NCI-H510A treated with DMSO at 0.1 percent for 48 hours (cell line): ENCODE measurements around the gene ELMOD3.
A peak's percentile ranks its signal among the peaks of the same experiment; 100 is the strongest.
"Not testable (repeated sequence)": the region's sequence is repeated elsewhere in the genome, so short reads cannot be mapped to it uniquely, and the experiment has no call there.

Experiments
- DNase-seq: peaks from one replicate; lab custom pipeline; 2025; lab: John Stamatoyannopoulos, UW

Gene ELMOD3

DNA sequence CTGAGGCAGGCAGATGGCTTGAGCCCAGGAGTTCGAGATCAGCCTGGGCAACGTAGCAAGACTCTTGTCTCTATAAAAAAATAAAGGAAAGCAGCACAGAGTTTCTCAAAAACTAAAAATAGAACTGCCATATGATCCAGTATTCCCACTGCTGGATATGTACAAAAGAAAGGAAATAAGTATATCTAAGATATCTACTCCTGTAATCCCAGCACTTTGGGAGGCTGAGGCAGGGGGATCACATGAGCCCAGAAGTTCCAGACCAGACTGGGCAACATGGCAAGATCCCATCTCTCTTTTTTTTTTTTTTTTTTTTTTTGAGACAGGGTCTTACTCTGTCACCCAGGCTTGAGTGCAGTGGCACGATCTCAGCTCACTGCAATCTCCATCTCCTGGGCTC is 24.9 kb upstream of the ELMOD3 start:
- not testable (repeated sequence) for DNase-seq

DNA sequence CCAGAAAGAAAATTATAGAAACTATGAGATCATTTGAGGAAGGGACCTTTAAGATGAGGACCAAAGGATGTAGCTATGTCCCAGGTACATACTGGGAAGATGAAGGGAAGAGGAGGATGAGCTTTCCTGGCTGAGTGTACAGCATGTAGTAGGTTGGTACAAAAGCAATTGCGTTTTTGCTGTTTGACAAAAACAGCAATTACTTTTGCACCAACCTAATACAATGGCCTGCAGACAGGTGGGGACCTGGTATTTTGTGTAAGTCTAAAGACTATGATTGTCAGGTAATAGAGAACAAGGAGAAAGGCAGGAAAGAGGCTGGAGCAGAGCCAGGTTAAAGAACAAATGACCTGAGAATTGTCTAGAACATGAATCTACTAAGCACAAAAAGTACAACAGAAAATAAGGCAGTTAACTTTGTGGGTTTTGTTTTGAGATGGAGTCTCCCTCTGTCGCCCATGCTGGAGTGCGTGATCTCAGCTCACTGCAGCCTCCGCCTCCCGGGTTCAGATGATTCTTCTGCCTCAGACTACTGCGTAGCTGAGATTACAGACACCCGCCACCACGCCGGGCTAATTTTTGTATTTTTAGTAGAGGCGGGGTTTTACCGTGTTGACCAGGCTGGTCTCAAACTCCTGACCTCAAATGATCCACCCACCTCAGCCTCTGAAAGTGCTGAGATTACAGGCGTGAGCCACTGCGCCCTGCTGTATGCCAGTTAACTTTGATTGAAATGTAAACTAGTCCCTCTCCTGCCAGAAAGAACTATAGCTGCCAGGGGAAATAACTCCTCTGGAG is 23.5 kb upstream of the ELMOD3 start:
- DNase-seq: no peak

DNA sequence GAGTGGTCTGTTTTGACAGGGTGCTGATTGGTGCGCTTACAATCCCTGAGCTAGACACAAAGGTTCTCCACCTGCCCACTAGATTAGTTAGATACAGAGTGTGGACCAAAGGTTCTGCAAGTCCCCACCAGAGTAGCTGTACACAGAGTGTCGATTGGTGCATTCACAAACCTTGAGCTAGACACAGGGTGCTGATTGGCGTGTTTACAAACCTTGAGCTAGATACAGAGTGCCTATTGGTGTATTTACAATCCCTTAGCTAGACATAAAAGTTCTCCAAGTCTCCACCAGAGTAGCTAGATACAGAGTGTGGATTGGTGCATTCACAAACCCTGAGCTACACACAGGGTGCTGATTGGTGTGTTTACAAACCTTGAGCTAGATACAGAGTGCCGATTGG is 20.7 kb upstream of the ELMOD3 start:
- not testable (repeated sequence) for DNase-seq

DNA sequence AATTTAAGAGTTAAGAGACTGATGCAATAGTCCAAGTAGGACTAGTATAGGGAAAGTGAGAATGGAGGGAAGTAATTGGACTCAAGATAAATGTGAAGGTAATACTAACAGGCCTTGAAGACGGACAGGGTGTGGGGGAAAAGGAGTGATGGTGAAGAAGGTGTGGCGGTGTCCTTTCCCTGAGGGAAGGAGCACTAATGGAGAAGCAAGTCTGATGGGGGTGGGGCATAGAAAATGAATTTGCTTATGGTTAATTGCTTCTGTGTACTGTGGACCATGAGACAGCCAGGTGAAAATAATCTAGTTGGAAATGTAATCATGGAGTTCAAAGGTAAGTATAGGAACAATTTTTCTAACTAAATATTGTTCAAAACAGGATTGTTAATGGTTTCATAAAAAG is 19.6 kb upstream of the ELMOD3 start:
- no peak for DNase-seq

DNA sequence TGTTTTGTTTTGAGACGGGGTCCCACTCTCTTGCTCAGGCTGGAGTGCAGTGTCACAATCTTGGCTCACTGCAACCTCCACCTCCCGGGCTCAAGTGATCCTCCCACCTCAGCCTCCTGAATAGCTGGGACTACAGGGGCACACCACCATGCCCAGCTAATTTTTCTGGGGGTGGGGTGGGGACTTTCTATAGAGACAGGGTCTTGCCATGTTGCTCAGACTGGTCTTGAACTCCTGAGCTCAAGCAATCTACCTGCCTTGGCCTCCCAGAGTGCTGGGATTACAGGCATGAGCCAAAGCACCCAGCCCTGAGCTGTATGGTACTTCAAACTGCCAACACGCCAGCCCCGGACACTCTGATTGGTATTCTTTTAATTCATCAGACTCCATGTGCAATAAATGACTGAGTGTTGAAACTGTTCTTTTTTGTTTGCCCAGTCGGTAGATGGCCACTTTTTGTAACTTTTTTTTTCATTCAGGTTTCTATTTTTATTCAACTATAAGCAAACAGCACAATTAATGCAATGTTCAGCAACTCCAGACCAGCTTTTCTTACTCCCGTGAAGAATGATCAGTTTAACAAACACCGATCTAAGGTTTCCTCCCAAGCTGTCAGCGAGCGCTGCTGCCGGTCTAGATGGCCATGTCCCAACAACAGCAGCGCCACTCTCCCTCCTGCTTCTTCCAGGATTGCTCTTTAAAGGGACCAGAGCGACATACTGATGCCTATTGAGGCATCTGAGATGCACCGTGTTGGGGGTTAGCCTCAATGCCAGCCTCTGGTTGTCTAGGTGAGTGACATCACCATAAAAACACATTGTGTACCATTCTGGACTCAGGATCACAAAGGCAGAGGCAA is 14.3 kb upstream of the ELMOD3 start:
- peak; percentile 10 for DNase-seq

DNA sequence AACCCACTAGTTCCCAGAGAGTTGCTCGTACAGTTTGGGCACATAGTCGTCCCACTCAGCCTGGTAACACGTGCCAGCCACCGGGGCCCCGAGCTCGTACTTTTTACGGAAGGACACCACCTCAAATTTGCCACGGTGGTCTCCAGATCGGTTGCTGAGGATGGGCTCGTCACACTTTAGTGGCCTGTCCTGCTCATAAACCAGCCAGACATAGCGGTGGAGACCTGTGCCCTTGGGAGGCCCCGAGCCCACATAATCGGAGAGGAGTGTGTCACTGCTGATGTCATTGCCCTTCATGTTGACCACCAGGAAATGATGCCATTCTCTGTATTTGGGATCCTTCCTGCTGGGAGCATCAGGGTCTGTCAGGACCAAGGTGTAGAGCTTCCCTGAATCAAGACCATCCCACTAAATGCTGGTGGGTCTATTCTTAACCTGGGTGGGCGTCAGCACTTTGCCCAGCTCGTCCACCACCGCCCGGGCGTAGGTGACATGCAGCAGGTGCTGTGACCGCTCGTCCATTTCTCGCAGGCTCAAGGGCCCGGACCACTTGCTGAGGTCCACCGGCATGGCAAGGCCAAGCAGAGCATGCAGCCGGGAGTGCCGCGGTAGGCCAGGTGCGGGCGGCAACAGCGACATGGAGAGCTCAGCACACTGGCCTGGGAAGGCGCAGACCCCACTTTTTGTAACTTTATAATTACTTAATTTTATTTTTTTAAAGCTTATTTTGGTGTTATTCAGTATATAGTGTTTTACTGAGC is 13.1 kb upstream of the ELMOD3 start:
- no peak for DNase-seq

DNA sequence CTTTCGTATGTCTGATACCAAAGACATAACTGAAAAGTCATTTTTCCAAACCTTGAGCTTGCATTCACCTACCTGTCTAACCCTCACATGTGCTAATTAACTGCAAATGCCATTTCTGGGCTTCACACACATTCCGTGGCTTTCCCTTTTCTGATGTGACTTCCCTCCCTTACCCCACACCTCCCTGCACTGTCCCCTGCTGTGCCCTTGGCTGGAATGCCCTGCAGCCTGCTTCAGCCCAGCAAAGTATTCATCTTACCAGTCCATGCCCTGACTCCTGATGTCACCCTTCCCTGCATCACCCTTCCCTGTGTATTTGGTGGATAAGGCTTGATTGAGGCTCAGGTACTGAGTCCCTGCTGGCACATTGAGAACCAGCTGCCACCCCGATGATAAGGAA is 12.4 kb upstream of the ELMOD3 start:
- no peak for DNase-seq

DNA sequence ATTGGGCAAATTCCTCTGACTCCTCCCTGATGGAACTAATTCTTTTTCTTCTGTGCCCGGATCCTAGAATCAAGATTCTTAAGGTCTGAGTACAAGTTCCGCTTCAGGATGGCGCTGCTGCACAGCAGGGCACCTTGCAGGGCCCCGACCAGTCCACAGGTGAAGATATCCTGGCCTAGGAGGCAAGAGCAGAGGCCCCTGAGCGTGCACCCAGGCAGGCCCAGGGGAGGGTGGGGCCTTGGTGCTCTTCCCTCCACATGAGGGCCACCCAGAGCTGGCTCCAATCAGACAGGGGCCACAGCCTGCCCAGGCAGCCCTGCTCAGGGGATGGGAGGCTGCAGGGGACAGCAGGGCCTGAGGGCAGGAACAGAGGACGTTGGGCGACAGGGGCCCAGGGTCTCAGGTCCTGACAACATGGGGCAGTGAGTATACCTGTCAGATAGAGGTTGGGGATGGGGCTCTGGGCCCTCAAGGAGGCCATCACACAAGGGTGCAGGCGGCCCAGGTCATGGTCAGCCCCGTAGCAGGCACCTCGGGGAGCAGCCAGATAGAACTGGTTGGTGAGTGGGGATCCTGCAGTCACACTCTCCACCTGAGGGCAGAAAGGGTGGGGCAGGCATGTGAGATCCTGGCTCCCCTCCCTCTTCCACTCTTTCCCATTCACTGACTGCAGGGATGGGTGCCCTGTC is 11.2 kb upstream of the ELMOD3 start:
- not testable (repeated sequence) for DNase-seq

DNA sequence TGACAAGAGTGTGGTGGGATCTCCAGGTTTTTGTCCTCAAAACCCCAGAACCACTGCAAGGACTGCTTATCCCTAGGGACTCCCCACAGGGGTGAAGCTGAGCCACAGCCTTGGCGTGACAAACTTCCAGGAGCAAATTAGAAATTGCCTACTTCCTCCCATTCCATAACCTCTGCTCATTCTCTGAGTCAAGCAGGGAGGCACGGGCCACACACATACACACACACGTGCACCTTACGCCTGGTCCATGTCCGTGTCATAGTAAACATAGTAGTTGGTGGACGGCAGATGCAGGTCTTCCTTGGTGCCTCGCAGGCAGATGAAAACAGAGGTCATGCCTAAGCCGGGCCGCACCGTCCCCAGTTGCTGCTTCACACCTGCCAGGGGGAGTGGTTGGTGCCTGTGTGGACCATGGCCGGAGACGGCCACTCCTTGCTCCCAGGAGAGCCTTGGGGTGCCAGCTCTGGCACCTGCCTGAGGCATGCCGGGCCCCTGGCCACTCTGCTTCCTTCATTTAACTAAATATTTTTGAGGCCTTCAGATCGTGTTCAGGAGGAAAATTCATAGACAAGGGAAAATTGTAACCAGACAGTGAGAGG is 10.1 kb upstream of the ELMOD3 start:
- DNase-seq: no peak

DNA sequence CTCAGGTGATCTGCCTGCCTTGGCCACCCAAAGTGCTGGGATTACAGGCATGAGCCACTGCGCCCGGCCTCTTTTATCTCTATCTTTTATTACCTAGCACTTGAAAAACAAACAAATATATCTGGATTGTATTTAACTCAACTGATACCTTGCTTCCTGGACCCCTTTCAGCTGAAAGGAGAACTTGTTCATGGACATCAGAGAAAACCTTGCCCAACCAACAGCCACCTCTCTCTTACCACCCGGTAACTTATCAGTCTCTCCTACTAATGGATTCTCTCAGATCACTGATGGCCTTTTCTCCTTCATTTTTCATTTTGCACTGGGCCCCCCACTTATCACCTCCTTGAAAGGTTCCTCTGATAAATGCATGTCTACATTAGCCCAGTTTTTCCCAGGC is 7.0 kb upstream of the ELMOD3 start:
- DNase-seq: no peak

DNA sequence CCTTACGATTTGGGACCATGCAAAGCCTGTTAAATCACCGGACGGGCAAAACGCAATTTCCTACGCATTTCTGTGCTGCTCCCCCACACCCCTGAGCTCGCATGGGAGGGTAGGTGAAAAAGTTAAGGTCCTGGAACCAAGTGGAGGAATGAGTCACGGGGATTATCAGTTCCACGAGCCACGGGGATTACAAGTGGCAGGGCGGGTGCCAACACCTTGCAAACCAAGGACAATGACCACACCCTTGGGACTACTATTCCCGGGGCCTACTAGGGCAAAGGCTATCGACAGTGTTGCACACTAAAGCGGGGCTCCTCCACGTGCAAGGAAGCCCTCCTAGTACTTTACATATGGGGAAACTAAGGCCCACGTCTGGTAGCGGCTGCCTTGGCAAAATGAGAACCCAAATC is 688 bp upstream of the ELMOD3 start:
- DNase-seq: no peak

DNA sequence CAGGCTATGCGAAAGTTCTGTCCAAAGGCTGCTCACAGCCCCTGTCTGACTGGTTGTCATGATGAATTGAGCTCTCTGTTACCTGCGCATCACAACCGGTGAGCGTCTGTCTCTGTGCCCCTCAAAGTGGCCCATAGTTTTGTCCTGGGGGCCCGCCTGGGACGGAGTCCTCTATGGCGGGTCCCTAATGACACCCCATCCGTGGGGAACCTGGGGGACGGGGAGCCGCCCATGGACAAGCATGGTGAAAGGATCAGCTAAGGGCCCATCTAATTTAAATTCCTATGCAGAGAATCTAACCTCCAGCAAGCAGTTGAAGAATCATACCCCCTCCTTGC is 473 bp downstream of the ELMOD3 start:
- DNase-seq: no peak

DNA sequence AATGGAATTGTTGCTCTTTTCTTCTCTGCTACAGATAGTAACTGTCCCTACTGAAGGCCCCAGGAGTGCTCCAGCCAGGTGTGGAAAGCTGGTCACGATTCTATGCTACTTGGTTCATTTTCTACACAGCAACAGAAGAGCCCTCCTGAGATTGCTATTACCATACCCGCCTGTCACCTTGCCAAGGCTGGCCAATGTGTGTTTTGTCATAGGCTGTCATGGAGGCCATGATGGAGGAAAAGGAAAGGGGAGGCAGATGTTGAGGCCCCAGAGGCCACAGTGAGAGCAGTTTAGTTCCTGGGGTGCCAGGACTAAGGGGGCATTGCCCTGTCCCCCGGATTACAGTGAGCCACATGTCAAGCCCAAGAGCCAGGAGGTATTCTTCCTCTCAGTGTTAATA is 952 bp downstream of the ELMOD3 start:
- no peak for DNase-seq

DNA sequence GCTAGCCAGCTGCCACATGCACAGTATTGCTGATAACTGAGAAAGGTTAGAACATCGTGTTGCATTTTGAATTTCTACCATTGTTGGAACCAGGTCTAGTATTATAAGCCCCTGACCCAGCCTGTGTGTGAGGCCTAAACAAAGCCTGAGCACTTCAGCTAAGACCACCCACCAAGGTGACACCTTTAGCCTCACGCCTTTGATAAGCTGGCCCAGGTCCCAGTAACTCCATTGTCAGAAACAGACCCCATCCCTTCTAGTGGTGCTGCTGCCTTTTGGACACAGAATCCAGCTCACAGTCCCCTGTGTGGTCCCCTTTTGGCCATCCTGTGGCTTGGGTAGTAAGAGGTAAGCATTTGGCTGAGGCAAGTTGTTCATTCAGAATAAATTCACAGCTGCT is 1.6 kb downstream of the ELMOD3 start:
- no peak for DNase-seq

DNA sequence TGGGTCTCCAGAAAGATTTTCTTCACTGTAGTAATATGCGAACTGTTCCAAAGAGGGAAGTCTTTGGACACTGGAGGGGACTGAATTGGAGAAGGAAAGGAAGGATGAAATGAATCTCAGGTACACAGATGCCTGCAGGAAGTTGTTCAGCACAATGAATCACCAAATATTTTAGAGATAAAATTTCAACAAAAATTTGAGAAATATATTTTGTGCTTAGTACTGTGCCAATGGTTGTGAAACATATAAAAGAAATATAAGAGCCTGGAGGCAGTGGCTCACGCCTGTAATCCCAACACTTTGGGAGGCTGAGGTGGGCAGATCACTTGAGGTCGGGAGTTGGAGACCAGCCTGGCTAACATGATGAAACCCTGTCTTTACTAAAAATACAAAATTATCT is 3.2 kb downstream of the ELMOD3 start:
- no peak for DNase-seq

DNA sequence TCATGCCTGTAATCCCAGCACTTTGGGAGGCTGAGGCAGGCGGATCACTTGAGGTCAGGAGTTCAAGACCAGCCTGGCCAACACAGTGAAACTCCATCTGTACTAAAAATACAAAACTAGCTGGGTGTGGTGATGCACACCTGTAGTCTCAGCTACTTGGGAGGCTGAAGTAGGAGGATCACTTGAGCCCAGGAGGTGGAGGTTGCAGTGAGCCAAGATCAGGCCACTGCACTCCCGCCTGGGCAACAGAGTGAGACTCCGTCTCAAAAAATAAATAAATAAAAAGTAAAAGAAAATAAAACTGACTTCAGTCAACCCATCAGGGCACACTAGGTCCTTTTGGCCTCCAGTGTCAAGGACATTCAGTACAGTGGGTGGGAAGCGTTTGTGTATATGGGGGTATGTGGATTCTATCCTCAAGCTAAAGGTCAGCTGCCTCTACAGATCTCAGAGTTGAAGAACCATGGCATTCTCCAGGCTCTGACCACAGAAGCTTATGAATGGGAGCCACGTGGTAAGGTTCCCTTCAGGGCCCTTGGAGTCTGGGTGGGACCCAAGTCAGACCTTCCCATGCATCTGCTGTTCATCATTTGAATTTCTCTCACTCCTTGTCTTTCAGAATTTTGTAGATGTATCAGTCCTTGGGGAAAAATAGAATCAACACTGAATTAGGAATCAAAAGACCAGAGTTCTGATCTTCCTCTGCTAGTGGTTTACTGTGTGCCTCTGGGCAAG is 8.3 kb downstream of the ELMOD3 start:
- not testable (repeated sequence) for DNase-seq

DNA sequence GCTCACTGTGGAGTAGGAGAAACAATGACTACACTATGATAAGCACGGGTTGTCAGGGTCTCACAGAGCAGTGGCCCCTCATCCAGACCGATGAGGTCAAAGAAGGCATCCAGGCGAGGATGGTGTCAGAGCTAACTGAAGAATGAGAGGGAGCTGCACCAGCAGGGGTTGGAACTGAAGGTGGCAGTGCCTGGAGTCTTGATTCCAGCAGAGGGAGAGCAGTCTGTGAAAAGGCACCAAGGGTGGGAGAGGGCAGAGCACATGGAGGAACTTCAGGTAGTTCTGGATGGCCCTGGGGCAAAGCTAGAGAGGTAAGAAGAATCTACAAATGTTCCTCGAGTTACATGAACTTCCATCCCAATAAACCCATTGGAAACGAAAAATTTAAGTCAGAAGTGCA is 12.6 kb downstream of the ELMOD3 start:
- DNase-seq: no peak

DNA sequence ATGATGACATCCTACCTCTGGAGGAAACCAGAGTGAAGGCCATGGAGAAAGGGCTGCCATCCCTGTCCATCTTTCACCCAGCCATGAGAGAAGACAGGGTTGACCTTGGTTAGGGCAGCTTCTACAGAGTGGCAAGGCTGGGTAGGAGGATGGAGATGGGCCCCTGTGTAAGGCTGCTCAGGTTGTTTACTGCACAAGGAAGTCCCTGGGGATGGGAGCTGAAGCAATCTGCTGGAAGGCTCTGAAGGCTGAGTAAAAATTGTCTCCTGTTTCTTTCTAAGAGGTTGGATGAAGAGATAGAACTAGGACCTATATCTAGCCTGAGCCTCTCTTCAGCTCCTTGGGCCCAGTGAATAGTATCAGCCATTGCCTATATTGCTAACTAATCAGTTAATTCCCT is 14.4 kb downstream of the ELMOD3 start:
- no peak for DNase-seq

DNA sequence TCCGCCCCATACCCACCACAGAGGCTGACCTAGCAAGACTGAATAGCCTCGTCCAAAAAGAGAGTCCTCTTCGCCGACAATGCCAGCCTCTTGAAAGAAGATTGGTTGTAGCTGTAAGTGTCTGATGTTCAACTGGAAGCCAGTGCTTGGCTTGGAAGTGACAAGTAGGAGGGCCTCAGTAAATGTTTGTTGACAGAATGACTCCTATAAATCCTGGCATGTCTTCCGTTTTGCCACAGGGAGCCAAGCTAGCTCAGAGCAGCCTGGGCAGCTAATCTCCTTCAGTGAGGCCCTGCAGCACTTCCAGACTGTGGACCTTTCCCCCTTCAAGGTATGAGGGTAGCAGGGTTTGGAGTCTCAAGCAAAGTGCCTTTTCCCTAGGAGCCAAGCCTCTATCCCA is 14.9 kb downstream of the ELMOD3 start:
- peak; percentile 26 for DNase-seq

DNA sequence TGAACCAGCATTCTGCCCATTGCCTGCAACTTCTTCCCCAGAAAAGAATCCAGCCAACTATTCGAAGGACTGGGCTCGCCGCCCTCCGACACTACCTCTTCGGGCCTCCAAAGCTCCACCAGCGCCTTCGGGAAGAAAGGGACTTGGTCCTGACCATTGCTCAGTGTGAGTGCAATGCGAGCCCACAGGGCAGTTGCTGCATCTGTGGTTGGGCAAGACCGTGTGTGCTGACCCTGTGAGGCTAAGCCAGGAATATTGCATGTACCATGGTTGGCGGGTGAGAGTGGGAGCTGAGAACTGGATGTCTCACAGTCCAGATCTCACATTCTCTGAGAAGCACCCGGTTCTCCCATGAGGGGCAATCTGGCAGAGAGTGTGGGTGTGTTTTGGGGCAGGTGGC is 16.5 kb downstream of the ELMOD3 start:
- no peak for DNase-seq
